ENCODE results near the gene ACTL8. TPM values are rescaled to one million over a fixed set of nuclear protein-coding genes. Genes with fewer than 3 reads are reported as not detected.

Gene ACTL8
- total and polyA plus RNA-seq, 2 experiments from 2014 or later = 0.34 TPM; not detected in 1

GRCh38 chr1:17729909-17730308 lies 25.2 kb upstream of the ACTL8 start:
- Histone ChIP-seq H3K4me3 (no peak overlapping the region), H3K79me2 (no peaks in the 10 kb centered on the region), H3K4me1 (ENCODE audit: insufficient read depth) (no peaks in the 10 kb centered on the region), H3K4me2 (no peak overlapping the region), H2AFZ (no peak overlapping the region), H4K20me1 (ENCODE audit: insufficient read depth, poor library complexity, severe bottlenecking) (no peaks in the 10 kb centered on the region), H3K27ac (no peak overlapping the region), H3K9me3 (ENCODE audit: low read depth) (no peaks in the 10 kb centered on the region), H3K27me3 (no peaks in the 10 kb centered on the region), H3K9me2 (replicated peaks; ENCODE audit: insufficient read depth) (no peaks in the 10 kb centered on the region), H3K36me3 (replicated peaks; ENCODE audit: insufficient read depth, low read depth) (no peaks in the 10 kb centered on the region)
- WGBS (ENCODE audit: low lambda C conversion rate, missing lambda C conversion rate) = 67% methylated on average over 10 of the region's 10 CpGs
- no peak for TF ChIP-seq CTCF (IDR thresholded peaks at IDR 0.05; ENCODE audit: poor library complexity)
- no peak for TF ChIP-seq EZH2 (IDR thresholded peaks at IDR 0.05; ENCODE audit: borderline replicate concordance)
- no peak for TF ChIP-seq EZH2phosphoT487 (IDR thresholded peaks at IDR 0.05; ENCODE audit: low read depth, severe bottlenecking, unreplicated experiment)
- no peak for DNase-seq (ENCODE audit: low spot score)

GRCh38 chr1:17731460-17731859 lies 23.7 kb upstream of the ACTL8 start:
- no peak for TF ChIP-seq CTCF (IDR thresholded peaks at IDR 0.05; ENCODE audit: poor library complexity)
- TF ChIP-seq EZH2 (IDR thresholded peaks at IDR 0.05; ENCODE audit: borderline replicate concordance) = no peak
- TF ChIP-seq EZH2phosphoT487 (IDR thresholded peaks at IDR 0.05; ENCODE audit: low read depth, severe bottlenecking, unreplicated experiment) = no peak
- 92% methylated on average over 5 of the region's 5 CpGs for WGBS (ENCODE audit: low lambda C conversion rate, missing lambda C conversion rate)
- no peaks in the 10 kb centered on the region for H3K27me3 ChIP-seq

GRCh38 chr1:17732475-17732874 lies 22.7 kb upstream of the ACTL8 start:
- Histone ChIP-seq H3K9me3 (ENCODE audit: low read depth) (no peaks in the 10 kb centered on the region), H3K4me1 (ENCODE audit: insufficient read depth) (no peaks in the 10 kb centered on the region), H3K27me3 (no peaks in the 10 kb centered on the region), H4K20me1 (ENCODE audit: insufficient read depth, poor library complexity, severe bottlenecking) (no peaks in the 10 kb centered on the region), H3K4me2 (no peak overlapping the region), H3K9me2 (replicated peaks; ENCODE audit: insufficient read depth) (no peaks in the 10 kb centered on the region), H2AFZ (no peak overlapping the region), H3K36me3 (replicated peaks; ENCODE audit: insufficient read depth, low read depth) (no peaks in the 10 kb centered on the region), H3K79me2 (no peaks in the 10 kb centered on the region), H3K27ac (no peak overlapping the region), H3K4me3 (no peak overlapping the region)
- TF ChIP-seq EZH2 (IDR thresholded peaks at IDR 0.05; ENCODE audit: borderline replicate concordance) (no peak), EZH2phosphoT487 (IDR thresholded peaks at IDR 0.05; ENCODE audit: low read depth, severe bottlenecking, unreplicated experiment) (no peak), CTCF (IDR thresholded peaks at IDR 0.05; ENCODE audit: poor library complexity) (no peak)
- 79% methylated on average over 2 of the region's 2 CpGs for WGBS (ENCODE audit: low lambda C conversion rate, missing lambda C conversion rate)
- DNase-seq (ENCODE audit: low spot score) = no peak

More at GRCh38 chr1:17731460-17731859, 23.7 kb upstream of the ACTL8 start:
- no peaks in the 10 kb centered on the region for H3K4me1 ChIP-seq (ENCODE audit: insufficient read depth)
- DNase-seq (ENCODE audit: low spot score) = no peak
- H3K36me3 ChIP-seq (replicated peaks; ENCODE audit: insufficient read depth, low read depth) = no peaks in the 10 kb centered on the region
- H4K20me1 ChIP-seq (ENCODE audit: insufficient read depth, poor library complexity, severe bottlenecking) = no peaks in the 10 kb centered on the region
- H3K9me3 ChIP-seq (ENCODE audit: low read depth) = no peaks in the 10 kb centered on the region
- no peak overlapping the region for H3K27ac ChIP-seq
- H3K79me2 ChIP-seq = no peaks in the 10 kb centered on the region
- no peak overlapping the region for H3K4me2 ChIP-seq
- H3K4me3 ChIP-seq = no peak overlapping the region
- H3K9me2 ChIP-seq (replicated peaks; ENCODE audit: insufficient read depth) = no peaks in the 10 kb centered on the region
- H2AFZ ChIP-seq = no peak overlapping the region

- H2AFZ ChIP-seq = no peak overlapping the region
- H3K4me3 ChIP-seq = no peak overlapping the region
- DNase-seq (ENCODE audit: low spot score) = no peak
- no peaks in the 10 kb centered on the region for H3K27me3 ChIP-seq
- H3K27ac ChIP-seq = no peak overlapping the region
- no peaks in the 10 kb centered on the region for H4K20me1 ChIP-seq (ENCODE audit: insufficient read depth, poor library complexity, severe bottlenecking)
- no peaks in the 10 kb centered on the region for H3K36me3 ChIP-seq (replicated peaks; ENCODE audit: insufficient read depth, low read depth)
- H3K9me2 ChIP-seq (replicated peaks; ENCODE audit: insufficient read depth) = no peaks in the 10 kb centered on the region
- H3K9me3 ChIP-seq (ENCODE audit: low read depth) = no peaks in the 10 kb centered on the region
- H3K79me2 ChIP-seq = no peaks in the 10 kb centered on the region
- WGBS (ENCODE audit: low lambda C conversion rate, missing lambda C conversion rate) = 88% methylated on average over 21 of the region's 21 CpGs
- no peak for TF ChIP-seq CTCF (IDR thresholded peaks at IDR 0.05; ENCODE audit: poor library complexity)
- TF ChIP-seq EZH2 (IDR thresholded peaks at IDR 0.05; ENCODE audit: borderline replicate concordance) = no peak
- TF ChIP-seq EZH2phosphoT487 (IDR thresholded peaks at IDR 0.05; ENCODE audit: low read depth, severe bottlenecking, unreplicated experiment) = no peak
- H3K4me2 ChIP-seq = no peak overlapping the region
- H3K4me1 ChIP-seq (ENCODE audit: insufficient read depth) = no peaks in the 10 kb centered on the region
Observed at GRCh38 chr1:17733661-17734060, 21.5 kb upstream of the ACTL8 start.
